SK-N-MC (cell line): ENCODE data around the gene NPIPA5.
"Not testable (repeated sequence)": the region's sequence is repeated elsewhere in the genome, so short reads cannot be mapped to it uniquely, and the experiment has no call there.

Experiments used
- EZH2 ChIP-seq: fragments of 200-600 bp; sonication (generic); IDR thresholded peaks from one replicate; pipeline ENCODE4 v1.6.1; 2017; ENCODE audit warnings: antibody characterized with exemption
- FOXP2 ChIP-seq: optimal IDR thresholded peaks from 2 replicates; pipeline ENCODE3; 2011; ENCODE audit warnings: mild to moderate bottlenecking, moderate library complexity; ENCODE audit not compliant: insufficient read depth; ENCODE audit errors: extremely low read length, control extremely low read depth
- POLR2AphosphoS5 ChIP-seq: IDR thresholded peaks from 2 replicates; pipeline ENCODE4 v1.6.1; 2012; ENCODE audit warnings: mild to moderate bottlenecking, low read depth, low read length, borderline replicate concordance

- TF ChIP-seq POLR2AphosphoS5, EZH2, FOXP2: not testable (repeated sequence)
Observed at GRCh38 chr16:15323373-15323772, 54.7 kb downstream of the NPIPA5 start.
